H9 (cell line): ENCODE data around the gene MGST2. TPM values are rescaled to one million over a fixed set of nuclear protein-coding genes. Genes with fewer than 3 reads are reported as not detected.
A peak's percentile ranks its signal among the peaks of the same experiment; 100 is the strongest.

Source experiments
- DNase-seq: peaks from one replicate; pipeline ENCODE4 v3.0.0-alpha.2; 2017
- H2AFZ ChIP-seq: one replicate; pipeline ENCODE4 v1.6.1; 2013; ENCODE audit warnings: mild to moderate bottlenecking, low read length, control low read depth, moderate library complexity
- H2AK5ac ChIP-seq: 2 replicates; pipeline ENCODE4 v1.6.1; 2013; ENCODE audit warnings: low read length, control low read depth, mixed read lengths; ENCODE audit not compliant: insufficient read length
- H2BK120ac ChIP-seq: one replicate; pipeline ENCODE4 v1.6.1; 2013; ENCODE audit warnings: low read depth, mild to moderate bottlenecking, low read length, control low read depth, inconsistent platforms; ENCODE audit not compliant: poor library complexity, severe bottlenecking
- H2BK12ac ChIP-seq: 2 replicates; pipeline ENCODE4 v1.6.1; 2013; ENCODE audit warnings: low read length, control low read depth, mixed read lengths, low read depth; ENCODE audit not compliant: insufficient read length
- H2BK15ac ChIP-seq: 2 replicates; pipeline ENCODE4 v1.6.1; 2013; ENCODE audit warnings: low read depth, low read length, control low read depth
- H2BK20ac ChIP-seq: one replicate; pipeline ENCODE4 v1.6.1; 2013; ENCODE audit warnings: low read depth, mild to moderate bottlenecking, low read length, control low read depth, inconsistent platforms; ENCODE audit not compliant: poor library complexity, severe bottlenecking
- H2BK5ac ChIP-seq: 2 replicates; pipeline ENCODE4 v1.6.1; 2013; ENCODE audit warnings: low read length, control low read depth, mixed read lengths; ENCODE audit not compliant: insufficient read length
- H3K14ac ChIP-seq: 2 replicates; pipeline ENCODE4 v1.6.1; 2013; ENCODE audit warnings: low read length, control low read depth; ENCODE audit not compliant: insufficient read depth
- H3K18ac ChIP-seq: 2 replicates; pipeline ENCODE4 v1.6.1; 2013; ENCODE audit warnings: low read depth, mild to moderate bottlenecking, mixed read lengths, low read length, control low read depth; ENCODE audit not compliant: insufficient read length
- H3K23ac ChIP-seq: 2 replicates; pipeline ENCODE4 v1.6.1; 2013; ENCODE audit warnings: low read length, control low read depth, mixed read lengths, low read depth; ENCODE audit not compliant: insufficient read length
- H3K23me2 ChIP-seq: 2 replicates; pipeline ENCODE4 v1.6.1; 2013; ENCODE audit warnings: low read depth, mild to moderate bottlenecking, mixed read lengths, low read length, control low read depth; ENCODE audit not compliant: insufficient read length, poor library complexity, severe bottlenecking
- H3K27ac ChIP-seq: 2 replicates; pipeline ENCODE4 v1.5.1; 2013; ENCODE audit warnings: low read length, control low read depth, mixed read lengths, low read depth; ENCODE audit not compliant: insufficient read length
- H3K27me3 ChIP-seq: 2 replicates; pipeline ENCODE4 v1.6.1; 2013; ENCODE audit warnings: low read length, control low read depth, inconsistent platforms; ENCODE audit not compliant: insufficient read depth
- H3K4ac ChIP-seq: 2 replicates; pipeline ENCODE4 v1.6.1; 2013; ENCODE audit warnings: low read depth, mild to moderate bottlenecking, control low read depth, inconsistent platforms, low read length, moderate library complexity
- H3K4me1 ChIP-seq: 2 replicates; pipeline ENCODE4 v1.6.1; 2013; ENCODE audit warnings: low read length, control low read depth, inconsistent platforms; ENCODE audit not compliant: insufficient read depth
- H3K4me2 ChIP-seq: 2 replicates; pipeline ENCODE4 v1.6.1; 2013; ENCODE audit warnings: low read length, control low read depth, mixed read lengths; ENCODE audit not compliant: insufficient read length, insufficient read depth
- H3K56ac ChIP-seq: 2 replicates; pipeline ENCODE4 v1.6.1; 2013; ENCODE audit warnings: low read depth, mild to moderate bottlenecking, mixed read lengths, low read length, control low read depth; ENCODE audit not compliant: insufficient read length
- H3K79me1 ChIP-seq: 2 replicates; pipeline ENCODE4 v1.6.1; 2013; ENCODE audit warnings: low read depth, mild to moderate bottlenecking, moderate library complexity, low read length, control low read depth, inconsistent platforms; ENCODE audit not compliant: insufficient read depth, poor library complexity, severe bottlenecking
- H3K79me2 ChIP-seq: 2 replicates; pipeline ENCODE4 v1.6.1; 2013; ENCODE audit warnings: low read length, control low read depth, inconsistent platforms; ENCODE audit not compliant: insufficient read depth
- H3K9ac ChIP-seq: 2 replicates; pipeline ENCODE4 v1.6.1; 2013; ENCODE audit warnings: low read length, control low read depth, mixed read lengths; ENCODE audit not compliant: insufficient read length; ENCODE audit errors: extremely low read depth
- H3K9me3 ChIP-seq: one replicate; pipeline ENCODE4 v1.6.1; 2013; ENCODE audit warnings: low read depth, low read length, inconsistent platforms; ENCODE audit not compliant: control insufficient read depth
- H3T11ph ChIP-seq: one replicate; pipeline ENCODE4 v1.6.1; 2013; ENCODE audit warnings: mild to moderate bottlenecking, low read length, control low read depth, inconsistent platforms
- H4K20me1 ChIP-seq: one replicate; pipeline ENCODE4 v1.6.1; 2013; ENCODE audit not compliant: control insufficient read depth, insufficient read length, insufficient read depth
- H4K5ac ChIP-seq: 2 replicates; pipeline ENCODE4 v1.6.1; 2013; ENCODE audit warnings: low read depth, mild to moderate bottlenecking, mixed read lengths, low read length, control low read depth; ENCODE audit not compliant: insufficient read length
- H4K8ac ChIP-seq: replicated peaks from 2 replicates; pipeline ENCODE4 v1.6.1; 2013; ENCODE audit warnings: low read length, control low read depth, mixed read lengths, low read depth; ENCODE audit not compliant: insufficient read length
- H4K91ac ChIP-seq: 2 replicates; pipeline ENCODE4 v1.6.1; 2013; ENCODE audit warnings: low read depth, mild to moderate bottlenecking, moderate library complexity, mixed read lengths, low read length, control low read depth; ENCODE audit not compliant: insufficient read length
- H3K27ac Mint-ChIP-seq, 3 experiments: 2 replicates in 2 of 3; 3 replicates in 1 of 3; pipeline ENCODE4 v1.8.0; 2020 to 2021; ENCODE audit warnings: mixed read lengths in 3 of 3, mild to moderate bottlenecking in 1 of 3, moderate library complexity in 1 of 3
- H3K27me3 Mint-ChIP-seq: 2 replicates; pipeline ENCODE4 v1.8.0; 2021; ENCODE audit warnings: low read depth, mild to moderate bottlenecking, moderate library complexity, mixed read lengths
- H3K36me3 Mint-ChIP-seq, 3 experiments: 2 replicates in 2 of 3; 3 replicates in 1 of 3; pipeline ENCODE4 v1.8.0; 2020 to 2021; ENCODE audit warnings: low read depth in 3 of 3, mixed read lengths in 3 of 3; ENCODE audit not compliant: insufficient read depth in 1 of 3
- H3K4me1 Mint-ChIP-seq, 2 experiments: 2 replicates each; pipeline ENCODE4 v1.8.0; 2020; ENCODE audit warnings: mixed read lengths in 2 of 2
- H3K4me3 Mint-ChIP-seq, 2 experiments: 2 replicates in 1 of 2; 3 replicates in 1 of 2; pipeline ENCODE4 v1.8.0; 2020 to 2021; ENCODE audit warnings: mild to moderate bottlenecking in 2 of 2, mixed read lengths in 2 of 2, moderate library complexity in 1 of 2
- H3K9me3 Mint-ChIP-seq, 2 experiments: 2 replicates in 1 of 2; 3 replicates in 1 of 2; pipeline ENCODE4 v1.8.0; 2020; ENCODE audit warnings: mild to moderate bottlenecking in 2 of 2, mixed read lengths in 2 of 2, moderate library complexity in 1 of 2
- WGBS: extraction: QIAGEN DNeasy Blood & Tissue Kit; methylation state at CpG from one replicate; pipeline ENCODE4 v1.1.7; 2013; ENCODE audit warnings: missing lambda C conversion rate, low lambda C conversion rate, mixed read lengths; ENCODE audit not compliant: insufficient read length; ENCODE audit errors: extremely low coverage; 5-methylcytosine and 5-hydroxymethylcytosine counted together
- total RNA-seq: library from RNA; stranded (reverse); gene quantifications from 2 replicates; pipeline ENCODE4 v1.2.1, GENCODE V29; 2021
- TF ChIP-seq, protein P1 (sequence below): fragments of 200-600 bp; sonication (generic); conservative IDR thresholded peaks from 3 replicates; pipeline ENCODE4 v1.8.0; 2021; ENCODE audit warnings: antibody characterized with exemption, mild to moderate bottlenecking

The MGST2 gene
- total RNA-seq, 1 experiment from 2014 or later, result 6.4 TPM

GRCh38 chr4:139745111-139745639, 79.6 kb downstream of the MGST2 start:
- no CpG with 5 or more reads among the region's 6 CpGs for WGBS

More at GRCh38 chr4:139745111-139745639, 79.6 kb downstream of the MGST2 start:
- no peak overlapping the region for H3T11ph ChIP-seq
- H4K20me1 ChIP-seq, result no peaks in the 10 kb centered on the region
- H3K27me3 ChIP-seq, result no peaks in the 10 kb centered on the region
- H3K4me1 ChIP-seq, result no peaks in the 10 kb centered on the region; the same call in 1 of the 2 replicates
- Mint-ChIP-seq H3K4me1 (peaks cover 15 to 16% of the 10 kb centered on the region in 2 experiments), H3K36me3 (no peaks in the 10 kb centered on the region), H3K9me3 (no peaks in the 10 kb centered on the region), H3K27me3 (peaks cover 7% of the 10 kb centered on the region), H3K4me3 (no peak overlapping the region), H3K27ac (peak overlapping the region in 1 of 3 experiments; percentile 24; a peak in 2 of 7 replicates)
- H3K4ac ChIP-seq, result no peak overlapping the region
- no peak overlapping the region for H2AFZ ChIP-seq
- no peak overlapping the region for H3K56ac ChIP-seq
- H3K79me1 ChIP-seq, result no peaks in the 10 kb centered on the region
- no peak for DNase-seq
- no peak overlapping the region for H4K91ac ChIP-seq
- H3K79me2 ChIP-seq, result no peaks in the 10 kb centered on the region
- no peak overlapping the region for H3K18ac ChIP-seq
- no peak overlapping the region for H3K9ac ChIP-seq
- H3K23ac ChIP-seq, result no peak overlapping the region
- no peak overlapping the region for H3K14ac ChIP-seq
- TF ChIP-seq, protein P1, sequence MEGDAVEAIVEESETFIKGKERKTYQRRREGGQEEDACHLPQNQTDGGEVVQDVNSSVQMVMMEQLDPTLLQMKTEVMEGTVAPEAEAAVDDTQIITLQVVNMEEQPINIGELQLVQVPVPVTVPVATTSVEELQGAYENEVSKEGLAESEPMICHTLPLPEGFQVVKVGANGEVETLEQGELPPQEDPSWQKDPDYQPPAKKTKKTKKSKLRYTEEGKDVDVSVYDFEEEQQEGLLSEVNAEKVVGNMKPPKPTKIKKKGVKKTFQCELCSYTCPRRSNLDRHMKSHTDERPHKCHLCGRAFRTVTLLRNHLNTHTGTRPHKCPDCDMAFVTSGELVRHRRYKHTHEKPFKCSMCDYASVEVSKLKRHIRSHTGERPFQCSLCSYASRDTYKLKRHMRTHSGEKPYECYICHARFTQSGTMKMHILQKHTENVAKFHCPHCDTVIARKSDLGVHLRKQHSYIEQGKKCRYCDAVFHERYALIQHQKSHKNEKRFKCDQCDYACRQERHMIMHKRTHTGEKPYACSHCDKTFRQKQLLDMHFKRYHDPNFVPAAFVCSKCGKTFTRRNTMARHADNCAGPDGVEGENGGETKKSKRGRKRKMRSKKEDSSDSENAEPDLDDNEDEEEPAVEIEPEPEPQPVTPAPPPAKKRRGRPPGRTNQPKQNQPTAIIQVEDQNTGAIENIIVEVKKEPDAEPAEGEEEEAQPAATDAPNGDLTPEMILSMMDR, result no peak
- no peak overlapping the region for H3K4me2 ChIP-seq
- no peak overlapping the region for H2BK120ac ChIP-seq
- H3K27ac ChIP-seq, result no peak overlapping the region
- H3K9me3 ChIP-seq, result no peaks in the 10 kb centered on the region
- no peak overlapping the region for H4K5ac ChIP-seq
- H2BK15ac ChIP-seq, result no peak overlapping the region
- H2BK20ac ChIP-seq, result no peak overlapping the region
- no peak overlapping the region for H2AK5ac ChIP-seq
- no peak overlapping the region for H2BK12ac ChIP-seq
- no peak overlapping the region for H2BK5ac ChIP-seq
- H3K23me2 ChIP-seq, result no peaks in the 10 kb centered on the region
- H4K8ac ChIP-seq, result no peak overlapping the region
